Occipital lobe (tissue), 2 donors: ENCODE data around the gene FUBP3. TPM values are rescaled to one million over a fixed set of nuclear protein-coding genes. Genes with fewer than 3 reads are reported as not detected.

ENCODE experiments used
- DNase-seq: peaks from one replicate; lab custom pipeline; 2025; lab: John Stamatoyannopoulos, UW
- total RNA-seq: library from RNA; depleted of rRNA; stranded (reverse); fragments of >200 nt; gene quantifications from one replicate; pipeline ENCODE4 v1.2.3, GENCODE V29; 2014

FUBP3 gene
- total RNA-seq, 1 donor from 2014 or later: 42.7 TPM

GRCh38 chr9:130606887-130607600, 27.7 kb downstream of the FUBP3 start:
- DNase-seq: no peak

DNA sequence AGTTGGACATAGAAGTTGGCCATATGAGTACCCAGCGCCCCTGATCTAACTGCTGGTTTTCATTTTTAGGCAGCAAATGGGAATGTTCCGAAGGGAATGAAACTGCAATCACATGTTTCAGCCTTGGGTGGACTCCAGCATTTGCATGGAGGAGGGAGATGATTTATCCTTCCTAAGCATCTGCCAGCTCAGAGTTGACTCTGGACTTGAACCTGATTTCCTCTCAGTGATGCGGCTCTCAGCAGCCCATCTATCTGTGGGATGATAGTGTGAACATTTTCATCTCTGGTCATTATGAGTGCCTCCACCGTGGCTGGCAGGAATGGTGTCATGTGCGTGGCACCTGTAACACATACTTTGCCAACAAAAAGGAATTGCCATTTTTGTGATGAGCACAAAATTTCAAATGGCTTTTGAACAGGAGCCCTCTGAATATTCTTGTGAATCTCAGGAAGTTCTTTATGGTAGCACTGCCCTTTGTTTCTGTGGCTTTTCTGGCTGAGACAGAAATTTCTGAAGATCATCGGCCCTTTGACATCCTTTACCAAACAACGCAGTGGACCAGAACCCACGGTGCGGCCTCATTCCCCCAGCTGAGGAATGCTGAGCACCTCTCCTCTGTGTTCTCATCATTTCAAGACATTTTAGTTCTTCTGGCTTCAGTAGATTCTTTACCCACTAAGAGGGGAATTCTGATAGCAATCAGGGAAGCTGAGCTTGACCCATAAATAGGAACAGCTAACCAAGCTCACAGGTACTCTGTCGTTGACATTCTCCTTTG, 28.5 kb downstream of the FUBP3 start:
- no peak for DNase-seq

DNA sequence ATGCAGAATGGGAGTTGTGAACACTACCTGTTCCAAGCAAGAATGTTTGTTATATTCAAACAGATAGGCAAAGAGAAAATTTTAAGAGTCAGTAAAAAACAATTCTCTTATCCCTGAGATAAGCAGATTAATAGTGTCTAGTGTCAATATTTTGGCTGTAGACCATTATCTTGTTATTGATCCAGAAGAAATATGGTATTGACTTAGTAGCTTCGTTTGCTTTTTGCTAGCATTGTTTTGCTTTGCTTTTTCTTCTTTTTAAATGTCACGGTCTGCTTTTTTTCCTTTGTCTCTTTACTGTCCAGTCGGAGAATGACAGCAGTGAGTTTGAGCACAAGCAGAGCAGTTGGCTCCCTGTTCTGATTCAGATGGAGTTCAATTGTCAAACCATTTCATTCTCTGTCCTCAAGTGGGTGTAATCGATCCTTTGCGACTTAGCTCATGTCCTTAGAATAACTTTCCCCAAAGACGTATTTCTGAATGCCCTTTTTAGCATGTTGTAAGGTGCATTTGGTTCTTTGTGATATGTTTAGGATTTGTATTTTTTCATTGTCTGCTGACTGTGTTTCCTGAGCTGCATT, 29.3 kb downstream of the FUBP3 start:
- no peak for DNase-seq

- DNase-seq: no peak
These were observed 29.8 kb downstream of the FUBP3 start for GRCh38 chr9:130609163-130609562.

- no peak for DNase-seq
These were observed 31.7 kb downstream of the FUBP3 start for GRCh38 chr9:130610862-130611707.

GRCh38 chr9:130616451-130616850, 37.1 kb downstream of the FUBP3 start:
- DNase-seq: no peak

GRCh38 chr9:130623466-130623865, 44.1 kb downstream of the FUBP3 start:
- no peak for DNase-seq

- no peak for DNase-seq
These were observed 44.8 kb downstream of the FUBP3 start for GRCh38 chr9:130624154-130624553.

- DNase-seq: no peak
These were observed 47.0 kb downstream of the FUBP3 start for GRCh38 chr9:130626249-130626996.

DNA sequence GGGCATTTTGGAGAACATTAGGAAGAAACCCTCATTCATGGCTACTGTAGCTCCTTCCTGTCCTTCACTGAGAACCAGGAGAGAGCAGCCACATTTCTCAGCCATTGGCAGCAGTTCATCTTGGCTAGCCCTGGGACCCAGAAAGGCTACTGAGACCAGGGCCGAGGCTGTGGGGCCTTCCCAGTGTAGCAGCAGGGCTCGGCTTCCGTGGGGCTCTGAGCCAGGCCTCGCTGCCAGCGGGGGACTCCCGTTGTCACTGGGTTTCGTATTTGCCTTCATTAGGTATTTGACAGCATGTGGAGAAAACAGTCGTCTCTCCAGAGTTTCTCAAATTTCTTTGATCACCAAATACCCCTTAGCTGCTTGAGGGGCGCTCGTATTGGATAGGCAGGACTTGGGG, 47.7 kb downstream of the FUBP3 start:
- DNase-seq: no peak

- no peak for DNase-seq
These were observed 48.8 kb downstream of the FUBP3 start for GRCh38 chr9:130627896-130628792.

DNA sequence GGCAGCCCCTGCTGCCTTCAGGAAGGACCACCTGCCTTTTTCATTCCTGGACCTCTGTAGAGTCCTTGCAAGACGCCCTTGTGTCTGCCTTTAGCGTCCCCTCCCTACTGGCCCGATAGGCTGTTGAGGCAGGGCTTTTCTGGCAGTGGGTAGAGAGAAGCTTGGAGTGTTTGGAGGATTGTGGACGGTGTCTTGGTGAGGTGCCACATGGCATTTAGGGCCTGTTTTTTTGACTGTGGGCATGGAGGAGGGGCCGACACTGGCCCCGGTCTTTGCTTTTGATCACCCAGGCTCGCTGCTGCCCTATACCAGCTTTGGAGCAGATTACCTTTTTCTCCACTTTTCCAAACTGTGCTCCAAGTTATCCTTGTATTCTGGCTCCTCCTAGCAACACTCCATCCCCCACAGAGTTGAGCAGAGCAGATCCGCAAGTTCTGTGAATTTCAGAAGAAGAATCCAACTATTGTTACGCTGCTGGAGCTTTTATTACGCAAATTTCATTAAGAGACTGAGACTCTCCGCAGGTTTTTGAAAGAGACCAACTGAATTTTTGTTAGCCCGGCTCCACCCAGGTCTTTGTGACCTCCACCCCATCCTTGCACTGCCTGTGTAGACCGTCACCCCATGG, 50.2 kb downstream of the FUBP3 start:
- DNase-seq: no peak

DNA sequence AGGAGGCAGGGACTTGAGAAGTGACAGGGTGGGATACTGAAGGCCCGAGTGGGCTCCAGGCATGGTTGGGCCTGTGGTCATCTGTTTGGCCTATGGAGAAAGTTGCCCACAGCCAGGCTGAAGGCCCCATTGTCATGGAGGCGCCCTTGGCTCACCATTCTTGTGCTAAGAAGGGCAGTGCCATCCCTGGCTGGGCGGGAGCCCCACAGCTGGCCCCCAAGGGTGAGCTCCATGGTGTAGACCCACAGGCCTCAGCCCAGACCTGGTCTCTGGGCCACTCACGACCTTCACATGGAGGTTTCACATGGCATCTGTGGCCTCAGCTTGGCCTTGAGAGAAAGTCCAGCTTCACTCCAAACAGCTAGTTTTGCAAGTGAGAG, 50.7 kb downstream of the FUBP3 start:
- DNase-seq: no peak

DNA sequence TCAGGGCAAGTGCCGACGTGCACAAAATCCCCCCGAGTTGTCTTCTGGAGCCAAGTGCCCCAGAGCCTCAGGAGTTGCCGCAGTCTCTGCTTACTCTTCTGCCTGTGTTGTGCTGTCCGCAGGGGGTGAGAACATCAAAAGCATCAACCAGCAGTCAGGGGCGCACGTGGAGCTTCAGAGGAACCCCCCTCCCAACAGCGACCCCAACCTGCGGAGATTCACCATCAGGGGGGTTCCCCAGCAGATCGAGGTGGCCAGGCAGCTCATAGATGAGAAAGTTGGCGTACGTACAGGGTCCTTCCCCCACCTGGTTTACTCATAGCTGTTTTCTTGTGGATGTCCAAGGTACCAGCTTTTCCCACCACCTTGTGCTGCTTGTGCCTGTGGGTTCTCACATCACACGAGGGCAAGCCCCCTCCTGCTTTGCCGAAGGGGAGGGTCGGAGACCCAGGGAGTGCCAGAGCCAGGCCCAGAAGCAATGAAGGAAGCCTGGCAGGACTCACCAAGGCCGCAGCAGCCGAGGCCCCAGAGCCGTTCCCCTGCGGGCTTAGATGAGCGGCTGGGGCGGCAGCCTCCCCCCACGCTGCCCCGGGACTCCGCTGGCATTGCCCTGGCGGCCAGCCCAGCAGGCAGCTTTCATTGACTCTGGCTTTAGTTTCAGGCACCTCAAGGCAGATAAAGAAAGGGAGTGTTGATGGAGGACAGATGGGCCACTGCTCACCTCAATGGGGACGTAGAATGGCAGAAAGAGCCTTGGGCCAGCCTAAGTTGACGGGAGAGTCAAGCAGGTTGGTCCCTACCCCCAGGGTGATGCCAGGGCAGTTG, 51.3 kb downstream of the FUBP3 start:
- DNase-seq: no peak

GRCh38 chr9:130631331-130632080, 52.1 kb downstream of the FUBP3 start:
- DNase-seq: no peak

GRCh38 chr9:130632081-130632710, 52.8 kb downstream of the FUBP3 start:
- no peak for DNase-seq

- DNase-seq: no peak
These were observed 53.5 kb downstream of the FUBP3 start for GRCh38 chr9:130632841-130633240.
